ENCODE results near the gene ANKS1B.

DNA sequence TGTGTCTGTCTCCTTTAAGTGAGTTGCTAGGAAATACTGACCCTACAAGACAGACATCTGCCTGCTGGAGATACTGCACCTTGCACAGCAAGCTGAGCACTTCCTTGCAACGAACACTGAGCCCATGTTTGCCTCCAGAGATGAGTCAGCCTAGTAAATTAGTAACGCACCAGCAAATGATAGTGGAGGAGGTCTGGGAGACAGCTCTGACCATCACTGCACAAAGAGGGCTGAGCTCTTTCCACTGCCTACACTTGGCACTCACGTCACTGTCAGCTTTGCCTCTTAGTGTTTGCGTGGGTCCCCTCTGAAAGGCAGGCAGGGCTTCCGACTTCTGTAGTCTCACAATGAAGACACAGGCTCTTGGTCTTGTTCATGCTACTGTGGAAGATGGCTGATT, 1230.6 kb downstream of the ANKS1B start:
- TF ChIP-seq NBN (IDR thresholded peaks at IDR 0.05) (peak; percentile 83), CBFB (IDR thresholded peaks at IDR 0.05; ENCODE audit: low read depth) (no peak)
- TF ChIP-seq, protein P1, sequence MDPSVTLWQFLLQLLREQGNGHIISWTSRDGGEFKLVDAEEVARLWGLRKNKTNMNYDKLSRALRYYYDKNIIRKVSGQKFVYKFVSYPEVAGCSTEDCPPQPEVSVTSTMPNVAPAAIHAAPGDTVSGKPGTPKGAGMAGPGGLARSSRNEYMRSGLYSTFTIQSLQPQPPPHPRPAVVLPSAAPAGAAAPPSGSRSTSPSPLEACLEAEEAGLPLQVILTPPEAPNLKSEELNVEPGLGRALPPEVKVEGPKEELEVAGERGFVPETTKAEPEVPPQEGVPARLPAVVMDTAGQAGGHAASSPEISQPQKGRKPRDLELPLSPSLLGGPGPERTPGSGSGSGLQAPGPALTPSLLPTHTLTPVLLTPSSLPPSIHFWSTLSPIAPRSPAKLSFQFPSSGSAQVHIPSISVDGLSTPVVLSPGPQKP (IDR thresholded peaks at IDR 0.05; ENCODE audit: low read depth, low read length) = no peak
- TF ChIP-seq, protein P2, sequence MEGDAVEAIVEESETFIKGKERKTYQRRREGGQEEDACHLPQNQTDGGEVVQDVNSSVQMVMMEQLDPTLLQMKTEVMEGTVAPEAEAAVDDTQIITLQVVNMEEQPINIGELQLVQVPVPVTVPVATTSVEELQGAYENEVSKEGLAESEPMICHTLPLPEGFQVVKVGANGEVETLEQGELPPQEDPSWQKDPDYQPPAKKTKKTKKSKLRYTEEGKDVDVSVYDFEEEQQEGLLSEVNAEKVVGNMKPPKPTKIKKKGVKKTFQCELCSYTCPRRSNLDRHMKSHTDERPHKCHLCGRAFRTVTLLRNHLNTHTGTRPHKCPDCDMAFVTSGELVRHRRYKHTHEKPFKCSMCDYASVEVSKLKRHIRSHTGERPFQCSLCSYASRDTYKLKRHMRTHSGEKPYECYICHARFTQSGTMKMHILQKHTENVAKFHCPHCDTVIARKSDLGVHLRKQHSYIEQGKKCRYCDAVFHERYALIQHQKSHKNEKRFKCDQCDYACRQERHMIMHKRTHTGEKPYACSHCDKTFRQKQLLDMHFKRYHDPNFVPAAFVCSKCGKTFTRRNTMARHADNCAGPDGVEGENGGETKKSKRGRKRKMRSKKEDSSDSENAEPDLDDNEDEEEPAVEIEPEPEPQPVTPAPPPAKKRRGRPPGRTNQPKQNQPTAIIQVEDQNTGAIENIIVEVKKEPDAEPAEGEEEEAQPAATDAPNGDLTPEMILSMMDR (IDR thresholded peaks at IDR 0.05 in 2 of 3, conservative IDR thresholded peaks at IDR 0.05 in 1 of 3; ENCODE audit: control insufficient read depth in 2 of 3, extremely low read depth in 1 of 3, insufficient read depth in 1 of 3, low read depth in 3 of 3, low read length in 3 of 3) = no peak
